Naive thymus-derived CD8-positive, alpha-beta T cell (primary cell): ENCODE measurements around the gene PDE11A. TPM values are rescaled to one million over a fixed set of nuclear protein-coding genes. Genes with fewer than 3 reads are reported as not detected.

ENCODE experiments used
- ATAC-seq, 2 donors: fragments of 150-1000 bp; cut with Tn5 transposase in 1 of 2; sonication (Bioruptor Pico), chemical (Tn5 transposase) in 1 of 2; 1 replicate in 1 of 2; 2 replicates in 1 of 2; pipeline ENCODE4 v1.10.0; 2021; ENCODE audit warnings: mild to moderate bottlenecking in 2 of 2, moderate library complexity in 2 of 2
- POLR2A ChIA-PET: fragments of 350-600 bp; sonication (Branson Sonifier 250); formaldehyde crosslinking; loops from one replicate; lab custom pipeline; 2021; ENCODE audit warnings: antibody characterized with exemption; lab: Charles Lee
- DNase-seq, 10 donors: peaks; one replicate each; pipeline versions ENCODE4 v3.0.0 to v3.0.0-alpha.2; 2020 to 2022
- H3K27ac Mint-ChIP-seq, 10 donors: one replicate each; pipeline ENCODE4 v1.8.0; 2020 to 2022; ENCODE audit warnings: mild to moderate bottlenecking in 10 of 10, mixed read lengths in 10 of 10, moderate library complexity in 4 of 10, inconsistent platforms in 1 of 10
- H3K27me3 Mint-ChIP-seq, 5 donors: one replicate each; pipeline ENCODE4 v1.8.0; 2021 to 2022; ENCODE audit warnings: mixed read lengths in 5 of 5
- H3K36me3 Mint-ChIP-seq, 3 donors: one replicate each; pipeline ENCODE4 v1.8.0; 2020 to 2022; ENCODE audit warnings: mixed read lengths in 3 of 3, mild to moderate bottlenecking in 2 of 3, inconsistent platforms in 1 of 3
- H3K4me1 Mint-ChIP-seq, 4 donors: one replicate each; pipeline ENCODE4 v1.8.0; 2021 to 2022; ENCODE audit warnings: mixed read lengths in 4 of 4
- H3K4me3 Mint-ChIP-seq, 10 donors: one replicate each; pipeline ENCODE4 v1.8.0; 2020 to 2022; ENCODE audit warnings: mild to moderate bottlenecking in 10 of 10, mixed read lengths in 10 of 10, moderate library complexity in 6 of 10, inconsistent platforms in 1 of 10
- H3K9me3 Mint-ChIP-seq, 9 donors: one replicate each; pipeline ENCODE4 v1.8.0; 2020 to 2022; ENCODE audit warnings: mixed read lengths in 9 of 9, mild to moderate bottlenecking in 3 of 9, inconsistent platforms in 1 of 9, moderate library complexity in 1 of 9
- polyA plus RNA-seq, 3 donors: library from polyadenylated mRNA; unstranded; fragments of 300-500 nt; fragmentation: Illumina TruSeq; gene quantifications; one replicate each; pipeline ENCODE4 v1.2.3, GENCODE V29; 2021
- total RNA-seq, 8 experiments: library from RNA in 2 of 8; stranded (reverse) in 2 of 8; gene quantifications; one replicate each; pipeline ENCODE4 v1.2.3 and lab custom pipeline; 2021 to 2026

The PDE11A gene
- total and polyA plus RNA-seq, 5 experiments from 2014 or later: not detected

DNA sequence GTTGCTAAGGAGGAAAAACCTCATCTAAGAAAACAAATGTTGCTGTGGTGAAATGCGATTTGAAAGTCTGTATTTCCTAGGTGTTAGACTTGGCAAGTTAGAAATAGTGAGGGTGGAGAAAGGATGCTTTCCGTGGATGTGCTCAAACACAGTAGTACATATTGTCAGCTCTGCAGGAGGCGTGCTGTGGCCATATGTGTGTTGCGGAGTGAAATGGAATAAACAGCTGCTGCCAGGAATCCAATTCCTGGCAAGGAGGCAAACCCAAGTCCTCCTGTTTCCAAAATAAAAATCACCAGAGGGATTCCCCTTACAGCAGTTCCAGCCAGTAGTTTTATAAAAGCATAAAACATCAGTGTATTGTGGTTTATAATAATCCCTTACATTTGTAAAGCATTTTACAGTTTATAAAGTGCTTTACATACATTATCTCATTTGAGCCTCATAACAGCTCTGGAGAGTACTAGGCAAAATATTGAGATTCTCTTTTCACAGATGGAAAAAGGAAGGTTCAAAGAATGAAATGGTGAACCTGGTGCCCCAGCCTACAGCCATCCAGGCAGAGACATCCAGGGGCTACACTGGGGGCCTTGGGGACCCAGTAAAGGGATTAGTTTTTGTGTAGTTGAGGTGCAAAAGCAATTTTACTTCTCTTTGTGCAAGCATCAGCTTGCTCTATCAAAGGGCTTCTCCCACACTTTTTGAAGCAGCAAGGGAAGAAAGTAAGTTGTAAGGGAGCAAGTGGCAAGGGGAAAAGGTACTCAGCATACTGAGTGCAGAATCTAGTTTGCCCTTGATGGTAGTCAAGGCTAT is 474.0 kb downstream of the PDE11A start:
- POLR2A ChIA-PET: no interaction called here
- no peaks in the 10 kb centered on the region for H3K4me1 Mint-ChIP-seq
- DNase-seq (no peak), ATAC-seq (no peak)
- H3K4me3 Mint-ChIP-seq: no peak overlapping the region
- peaks cover 0 to 10% (median 0%) of the 10 kb centered on the region in 5 donors for H3K27me3 Mint-ChIP-seq
- peaks cover 0 to 6% (median 0%) of the 10 kb centered on the region in 3 donors for H3K36me3 Mint-ChIP-seq
- peaks cover 0 to 5% (median 0%) of the 10 kb centered on the region in 9 donors for H3K9me3 Mint-ChIP-seq
- H3K27ac Mint-ChIP-seq: peak overlapping the region in 1 of 10 donors; percentile 41

DNA sequence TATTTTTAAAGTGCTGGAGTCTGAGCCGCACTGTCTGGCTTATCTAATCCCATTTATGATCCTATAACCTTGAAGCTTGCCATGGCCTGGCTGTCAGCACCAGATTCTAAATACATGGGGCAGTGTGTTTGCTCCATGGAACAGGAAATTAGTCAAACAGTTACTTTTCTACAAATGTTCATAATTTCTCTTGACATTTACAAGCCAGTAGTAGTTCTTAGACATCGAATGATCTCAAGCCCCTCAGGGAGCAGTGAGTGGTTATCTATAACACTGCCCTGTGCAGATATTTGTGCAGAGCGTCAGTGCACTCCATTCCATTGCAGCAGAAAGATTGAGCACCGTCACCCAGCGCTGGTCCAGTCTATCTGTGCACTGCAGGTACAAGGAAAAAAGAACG is 474.8 kb downstream of the PDE11A start:
- POLR2A ChIA-PET: no interaction called here
- ATAC-seq (no peak), DNase-seq (no peak)
- peaks cover 0 to 6% (median 0%) of the 10 kb centered on the region in 3 donors for H3K36me3 Mint-ChIP-seq
- no peak overlapping the region for H3K4me3 Mint-ChIP-seq
- no peaks in the 10 kb centered on the region for H3K4me1 Mint-ChIP-seq
- H3K27ac Mint-ChIP-seq: no peak overlapping the region
- peaks cover 0 to 5% (median 0%) of the 10 kb centered on the region in 9 donors for H3K9me3 Mint-ChIP-seq
- H3K27me3 Mint-ChIP-seq: peaks cover 0 to 10% (median 0%) of the 10 kb centered on the region in 5 donors

DNA sequence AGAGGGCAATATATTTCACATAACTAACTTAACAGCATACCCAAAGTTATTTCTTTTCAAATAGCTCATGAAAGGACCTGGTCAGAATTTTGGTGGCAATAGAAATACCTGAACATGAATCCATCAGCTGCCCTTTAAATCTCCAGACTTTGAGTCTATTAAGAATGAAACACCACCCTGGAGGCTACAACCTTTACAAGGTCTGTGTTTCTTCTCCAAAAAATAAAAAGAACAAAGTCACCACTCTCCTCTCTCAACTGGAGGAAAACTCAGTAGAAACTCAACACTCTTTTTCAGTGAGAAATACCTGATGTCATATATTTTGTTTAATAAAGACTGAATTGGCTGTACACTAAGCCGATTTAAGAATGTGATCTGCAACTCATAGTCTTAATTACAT is 475.7 kb downstream of the PDE11A start:
- DNase-seq: no peak

DNA sequence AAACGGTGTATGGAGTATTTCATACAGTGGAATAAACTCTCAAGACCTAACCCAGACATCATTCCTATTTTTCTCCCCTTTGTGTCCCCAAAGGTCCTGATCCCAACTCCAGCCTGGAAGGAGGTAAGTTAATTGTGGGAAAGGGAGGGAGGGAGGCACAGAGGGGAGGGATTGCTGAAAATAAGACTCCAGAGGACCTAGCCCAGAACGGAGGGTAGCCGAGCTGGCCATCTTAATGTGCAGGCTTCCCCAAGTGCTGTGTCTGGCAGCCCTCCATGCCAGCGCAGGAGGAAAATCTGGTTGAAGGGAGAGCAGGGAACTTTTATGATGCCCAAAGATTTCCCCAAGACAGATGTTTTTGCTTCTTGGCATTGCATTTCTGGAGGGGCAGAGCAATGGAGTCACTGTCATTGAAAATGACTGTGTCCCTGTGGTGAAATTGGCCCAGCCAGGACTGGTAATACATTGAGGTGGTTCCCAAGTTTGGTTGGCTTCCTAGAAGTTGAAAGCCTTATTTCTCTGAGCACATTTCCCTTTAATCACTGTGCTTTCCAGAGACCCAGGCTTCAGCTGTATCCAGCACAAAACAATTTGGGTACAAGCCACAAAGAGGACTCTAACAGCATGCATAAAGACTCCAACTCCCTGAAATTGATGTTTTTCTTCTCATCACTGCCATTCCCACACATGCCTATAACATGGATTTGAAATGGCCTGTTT is 477.3 kb downstream of the PDE11A start:
- H3K27ac Mint-ChIP-seq: no peak overlapping the region
- H3K27me3 Mint-ChIP-seq: peaks cover 0 to 14% (median 7%) of the 10 kb centered on the region in 5 donors
- H3K4me3 Mint-ChIP-seq: no peak overlapping the region
- no peaks in the 10 kb centered on the region for H3K4me1 Mint-ChIP-seq
- POLR2A ChIA-PET: no interaction called here
- H3K9me3 Mint-ChIP-seq: peaks cover 0 to 5% (median 0%) of the 10 kb centered on the region in 9 donors
- no peak for ATAC-seq
- no peak for DNase-seq
- peaks cover 0 to 6% (median 0%) of the 10 kb centered on the region in 3 donors for H3K36me3 Mint-ChIP-seq

More for the DNA sequence above, 475.7 kb downstream of the PDE11A start:
- Mint-ChIP-seq H3K27me3 (peaks cover 0 to 14% (median 0%) of the 10 kb centered on the region in 5 donors), H3K36me3 (peaks cover 0 to 6% (median 0%) of the 10 kb centered on the region in 3 donors), H3K4me3 (no peak overlapping the region), H3K9me3 (peaks cover 0 to 5% (median 0%) of the 10 kb centered on the region in 9 donors), H3K27ac (no peak overlapping the region), H3K4me1 (no peaks in the 10 kb centered on the region)
- POLR2A ChIA-PET: no interaction called here
- no peak for ATAC-seq

DNA sequence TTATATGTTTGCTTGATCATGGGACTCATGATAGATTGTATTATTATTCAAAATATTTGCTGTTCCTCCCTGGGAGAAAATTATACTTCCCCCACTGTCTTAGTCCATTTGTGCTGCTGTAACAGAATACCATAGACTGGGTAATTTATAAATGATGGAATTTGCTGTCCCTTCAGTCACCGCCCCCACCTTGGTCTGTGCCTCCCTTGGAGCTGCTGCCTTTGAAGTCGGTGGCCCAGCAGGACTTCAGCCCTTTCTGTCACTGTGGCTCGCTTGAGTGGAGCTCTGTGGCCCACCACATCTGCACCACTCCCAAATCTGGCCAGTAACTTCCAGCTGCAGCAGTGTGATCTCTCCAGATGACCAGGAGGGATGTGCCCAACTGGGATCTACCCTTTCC is 479.2 kb downstream of the PDE11A start:
- Mint-ChIP-seq H3K27me3 (peaks cover 0 to 14% (median 9%) of the 10 kb centered on the region in 5 donors), H3K27ac (no peak overlapping the region), H3K4me3 (no peak overlapping the region), H3K36me3 (no peaks in the 10 kb centered on the region), H3K9me3 (no peaks in the 10 kb centered on the region), H3K4me1 (no peaks in the 10 kb centered on the region)
- POLR2A ChIA-PET: no interaction called here
- no peak for DNase-seq
- no peak for ATAC-seq

DNA sequence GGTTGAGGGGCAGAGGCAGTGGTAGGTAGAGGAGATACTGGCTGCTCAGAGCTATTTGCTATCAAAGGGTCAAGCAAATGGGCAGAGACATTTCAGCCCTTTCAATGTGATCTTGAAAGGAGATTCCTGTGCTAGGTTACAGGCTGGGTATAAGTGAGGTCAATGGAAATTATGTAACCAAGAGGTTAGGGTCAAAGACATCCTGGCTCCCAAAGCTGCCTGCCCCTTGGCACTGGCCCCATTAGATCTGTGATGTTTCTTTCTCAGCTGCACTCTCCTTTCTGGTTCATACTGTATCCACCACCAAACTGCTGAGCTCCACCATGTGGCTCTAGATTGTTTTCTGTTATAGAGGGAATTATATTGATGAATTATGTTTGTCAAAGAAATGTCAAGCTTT is 479.6 kb downstream of the PDE11A start:
- no peaks in the 10 kb centered on the region for H3K36me3 Mint-ChIP-seq
- H3K4me1 Mint-ChIP-seq: no peaks in the 10 kb centered on the region
- H3K9me3 Mint-ChIP-seq: no peaks in the 10 kb centered on the region
- H3K27me3 Mint-ChIP-seq: peaks cover 0 to 14% (median 9%) of the 10 kb centered on the region in 5 donors
- DNase-seq (no peak), ATAC-seq (no peak)
- no peak overlapping the region for H3K4me3 Mint-ChIP-seq
- no peak overlapping the region for H3K27ac Mint-ChIP-seq
- POLR2A ChIA-PET: no interaction called here

DNA sequence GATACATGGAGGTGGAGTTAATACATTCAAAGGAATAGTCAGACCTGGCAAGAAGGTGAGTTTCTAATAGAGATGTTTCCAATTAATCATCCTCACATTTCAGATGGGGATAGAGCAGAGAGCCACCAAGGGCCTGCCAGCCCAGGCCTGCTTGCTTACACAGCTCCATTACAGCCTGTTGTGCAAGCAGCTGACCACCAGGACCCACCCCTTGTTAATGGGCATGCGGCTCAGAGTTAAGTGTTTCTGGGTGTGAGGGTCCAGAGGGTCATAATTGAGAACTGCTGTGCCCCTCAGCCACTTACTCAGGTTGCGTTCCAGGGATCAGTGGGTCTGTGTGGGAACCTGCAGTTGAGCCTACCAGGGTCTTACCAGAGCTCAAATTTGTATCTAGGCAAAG is 480.2 kb downstream of the PDE11A start:
- no peak overlapping the region for H3K4me3 Mint-ChIP-seq
- ATAC-seq (no peak), DNase-seq (no peak)
- H3K9me3 Mint-ChIP-seq: no peaks in the 10 kb centered on the region
- no peaks in the 10 kb centered on the region for H3K36me3 Mint-ChIP-seq
- H3K27ac Mint-ChIP-seq: no peak overlapping the region
- peaks cover 0 to 14% (median 9%) of the 10 kb centered on the region in 5 donors for H3K27me3 Mint-ChIP-seq
- no peaks in the 10 kb centered on the region for H3K4me1 Mint-ChIP-seq
- POLR2A ChIA-PET: no interaction called here

DNA sequence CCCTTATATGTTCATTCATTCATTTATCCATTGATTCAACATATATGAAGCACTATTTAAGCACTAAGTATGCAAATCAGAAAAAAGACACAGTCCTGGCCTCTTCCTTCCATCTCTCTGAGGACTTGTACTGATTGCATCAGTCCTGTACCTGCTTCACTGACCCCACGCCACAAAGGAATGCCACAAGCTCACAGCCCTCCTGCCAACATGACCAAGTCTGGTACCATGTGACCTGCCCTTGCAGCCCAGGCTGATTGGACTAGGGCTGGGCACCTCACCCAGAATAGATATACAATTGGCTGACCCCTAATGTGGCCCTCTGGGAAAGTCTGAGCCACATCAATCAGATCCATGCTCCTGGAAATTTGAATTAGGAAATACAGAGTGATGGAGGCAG is 483.4 kb downstream of the PDE11A start:
- POLR2A ChIA-PET: no interaction called here
- Mint-ChIP-seq H3K36me3 (no peaks in the 10 kb centered on the region), H3K27me3 (peaks cover 0 to 14% (median 9%) of the 10 kb centered on the region in 5 donors), H3K4me3 (no peak overlapping the region), H3K4me1 (no peaks in the 10 kb centered on the region), H3K9me3 (no peaks in the 10 kb centered on the region), H3K27ac (no peak overlapping the region)
- DNase-seq (no peak), ATAC-seq (no peak)

DNA sequence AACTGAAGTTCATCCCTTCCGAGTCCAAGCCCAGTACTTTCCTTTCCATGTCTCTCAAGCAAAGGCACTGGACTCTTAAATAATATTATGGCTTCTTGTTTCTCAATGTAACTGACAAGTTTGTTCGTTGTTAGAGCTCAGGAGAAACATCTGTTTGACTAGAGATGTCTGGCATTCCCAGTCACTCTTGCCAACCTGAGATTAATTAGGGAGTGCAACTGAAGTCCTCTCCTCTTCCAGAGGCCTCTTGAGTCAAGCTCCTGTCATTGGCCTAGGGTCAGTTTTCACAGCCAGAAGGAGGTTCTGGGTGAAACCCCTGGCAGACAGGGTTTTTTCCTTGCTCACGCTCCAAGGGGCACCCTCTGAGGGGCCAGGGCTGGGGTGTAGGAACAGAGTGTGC is 483.9 kb downstream of the PDE11A start:
- Mint-ChIP-seq H3K36me3 (no peaks in the 10 kb centered on the region), H3K27me3 (peaks cover 0 to 11% (median 8%) of the 10 kb centered on the region in 5 donors), H3K4me3 (no peak overlapping the region), H3K9me3 (no peaks in the 10 kb centered on the region), H3K27ac (no peak overlapping the region), H3K4me1 (no peaks in the 10 kb centered on the region)
- ATAC-seq (no peak), DNase-seq (no peak)
- POLR2A ChIA-PET: no interaction called here

DNA sequence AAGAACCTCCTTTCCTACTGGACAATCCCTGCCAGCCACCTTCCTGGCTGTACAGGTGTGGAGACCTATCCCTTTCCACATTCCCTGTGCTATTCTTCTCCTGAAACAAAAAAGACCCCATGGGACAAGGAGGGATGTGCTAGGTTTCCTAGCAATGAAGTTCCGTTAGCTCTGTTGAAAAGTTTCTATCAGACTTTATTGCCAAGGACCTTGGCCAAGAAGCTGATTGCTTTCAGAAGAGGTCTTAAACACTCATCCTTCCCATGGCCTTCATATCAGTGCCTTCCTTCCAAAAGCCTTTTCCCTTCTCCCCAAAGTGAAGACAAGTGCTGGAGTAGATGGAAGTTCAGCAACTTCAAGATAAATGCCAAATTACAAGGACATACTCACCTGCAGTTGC is 485.2 kb downstream of the PDE11A start:
- Mint-ChIP-seq H3K27me3 (peaks cover 0 to 9% (median 6%) of the 10 kb centered on the region in 5 donors), H3K36me3 (no peaks in the 10 kb centered on the region), H3K4me1 (no peaks in the 10 kb centered on the region), H3K27ac (no peak overlapping the region), H3K9me3 (peaks cover 0 to under 1% (median 0%) of the 10 kb centered on the region in 9 donors), H3K4me3 (no peak overlapping the region)
- ATAC-seq (no peak), DNase-seq (no peak)
- POLR2A ChIA-PET: no interaction called here

DNA sequence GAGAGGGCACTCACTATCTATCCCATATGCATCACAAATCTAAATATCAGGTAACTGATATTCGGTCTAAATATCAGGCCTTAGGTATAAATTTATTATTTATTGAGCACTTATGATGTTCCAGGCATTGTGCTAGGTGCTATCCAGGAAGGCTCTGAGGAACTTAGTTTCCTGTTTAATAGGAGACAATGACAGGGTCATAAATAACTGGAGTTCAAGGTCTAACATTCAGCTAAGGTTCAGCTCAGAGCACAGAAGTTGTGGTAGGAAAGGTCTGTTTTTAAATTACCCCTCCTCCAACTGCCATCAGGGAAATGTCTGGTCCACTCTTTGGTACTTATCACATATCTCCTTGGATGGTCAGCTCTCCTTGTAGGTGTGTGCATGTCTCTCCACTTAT is 486.4 kb downstream of the PDE11A start:
- POLR2A ChIA-PET: no interaction called here
- no peak overlapping the region for H3K4me3 Mint-ChIP-seq
- no peaks in the 10 kb centered on the region for H3K36me3 Mint-ChIP-seq
- H3K27me3 Mint-ChIP-seq: peaks cover 0 to 11% (median 4%) of the 10 kb centered on the region in 5 donors
- H3K9me3 Mint-ChIP-seq: peaks cover 0 to 8% (median 0%) of the 10 kb centered on the region in 9 donors
- DNase-seq (no peak), ATAC-seq (no peak)
- no peaks in the 10 kb centered on the region for H3K4me1 Mint-ChIP-seq
- H3K27ac Mint-ChIP-seq: no peak overlapping the region

DNA sequence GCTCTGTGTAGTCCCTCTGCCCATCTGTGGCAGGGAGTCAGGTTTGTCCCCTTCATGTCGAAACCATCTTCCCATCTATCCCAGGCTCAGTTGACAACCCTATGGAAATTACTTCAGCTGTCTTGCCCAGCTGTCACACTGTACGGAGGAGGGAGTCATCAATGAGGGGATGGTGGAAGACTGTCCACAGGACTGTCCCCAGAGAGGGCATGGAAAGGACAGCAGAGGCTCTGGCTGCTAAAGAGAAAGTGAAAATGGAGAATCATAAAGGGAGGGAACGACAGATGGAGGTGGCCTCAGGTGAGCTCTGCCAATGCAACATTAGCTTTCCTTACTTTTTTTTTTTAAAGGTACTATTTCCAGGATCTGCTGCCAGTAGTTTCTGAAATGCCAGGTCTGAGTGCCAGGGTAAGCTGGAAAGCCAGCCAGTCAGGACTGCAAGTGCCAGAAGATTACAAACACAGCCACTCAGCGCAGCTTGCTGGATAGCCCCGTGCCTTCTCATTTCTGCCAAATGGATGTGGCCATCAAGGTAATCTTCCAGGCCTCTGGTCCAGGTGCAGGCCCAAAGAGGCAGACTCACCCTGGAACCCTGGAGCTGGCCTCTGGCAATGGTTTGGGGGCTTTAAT is 487.2 kb downstream of the PDE11A start:
- H3K36me3 Mint-ChIP-seq: no peaks in the 10 kb centered on the region
- H3K4me3 Mint-ChIP-seq: no peak overlapping the region
- DNase-seq (no peak), ATAC-seq (no peak)
- peaks cover 0 to 15% (median 3%) of the 10 kb centered on the region in 5 donors for H3K27me3 Mint-ChIP-seq
- peaks cover 0 to 8% (median 0%) of the 10 kb centered on the region in 9 donors for H3K9me3 Mint-ChIP-seq
- H3K27ac Mint-ChIP-seq: no peak overlapping the region
- H3K4me1 Mint-ChIP-seq: no peaks in the 10 kb centered on the region
- POLR2A ChIA-PET: no interaction called here
